ENCODE results near the gene HOXD13.

HOXD13 gene

GRCh38 chr2:176117162-176117822 is 24.8 kb downstream of the HOXD13 start:
- peaks cover 14 to 100% of the 10 kb centered on the region in 2 donors for H3K27me3 ChIP-seq
- TF ChIP-seq, protein P1, sequence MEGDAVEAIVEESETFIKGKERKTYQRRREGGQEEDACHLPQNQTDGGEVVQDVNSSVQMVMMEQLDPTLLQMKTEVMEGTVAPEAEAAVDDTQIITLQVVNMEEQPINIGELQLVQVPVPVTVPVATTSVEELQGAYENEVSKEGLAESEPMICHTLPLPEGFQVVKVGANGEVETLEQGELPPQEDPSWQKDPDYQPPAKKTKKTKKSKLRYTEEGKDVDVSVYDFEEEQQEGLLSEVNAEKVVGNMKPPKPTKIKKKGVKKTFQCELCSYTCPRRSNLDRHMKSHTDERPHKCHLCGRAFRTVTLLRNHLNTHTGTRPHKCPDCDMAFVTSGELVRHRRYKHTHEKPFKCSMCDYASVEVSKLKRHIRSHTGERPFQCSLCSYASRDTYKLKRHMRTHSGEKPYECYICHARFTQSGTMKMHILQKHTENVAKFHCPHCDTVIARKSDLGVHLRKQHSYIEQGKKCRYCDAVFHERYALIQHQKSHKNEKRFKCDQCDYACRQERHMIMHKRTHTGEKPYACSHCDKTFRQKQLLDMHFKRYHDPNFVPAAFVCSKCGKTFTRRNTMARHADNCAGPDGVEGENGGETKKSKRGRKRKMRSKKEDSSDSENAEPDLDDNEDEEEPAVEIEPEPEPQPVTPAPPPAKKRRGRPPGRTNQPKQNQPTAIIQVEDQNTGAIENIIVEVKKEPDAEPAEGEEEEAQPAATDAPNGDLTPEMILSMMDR (IDR thresholded peaks at IDR 0.05) = no peak
- no peak overlapping the region for H3K27ac ChIP-seq
- H3K9me3 ChIP-seq = no peaks in the 10 kb centered on the region
- no peaks in the 10 kb centered on the region for H3K36me3 ChIP-seq
- intact Hi-C loops (cut with DNase I; ENCODE audit: low total_unique reads) = loop anchor here (10.0 kb wide), 1 partner anchor 1028 kb away; no protein-coding TSS in a partner anchor
- H3K4me3 ChIP-seq = no peak overlapping the region
- DNase-seq = no peak
- peaks cover 0 to 18% (median 13%) of the 10 kb centered on the region in 4 donors for H3K4me1 ChIP-seq

DNA sequence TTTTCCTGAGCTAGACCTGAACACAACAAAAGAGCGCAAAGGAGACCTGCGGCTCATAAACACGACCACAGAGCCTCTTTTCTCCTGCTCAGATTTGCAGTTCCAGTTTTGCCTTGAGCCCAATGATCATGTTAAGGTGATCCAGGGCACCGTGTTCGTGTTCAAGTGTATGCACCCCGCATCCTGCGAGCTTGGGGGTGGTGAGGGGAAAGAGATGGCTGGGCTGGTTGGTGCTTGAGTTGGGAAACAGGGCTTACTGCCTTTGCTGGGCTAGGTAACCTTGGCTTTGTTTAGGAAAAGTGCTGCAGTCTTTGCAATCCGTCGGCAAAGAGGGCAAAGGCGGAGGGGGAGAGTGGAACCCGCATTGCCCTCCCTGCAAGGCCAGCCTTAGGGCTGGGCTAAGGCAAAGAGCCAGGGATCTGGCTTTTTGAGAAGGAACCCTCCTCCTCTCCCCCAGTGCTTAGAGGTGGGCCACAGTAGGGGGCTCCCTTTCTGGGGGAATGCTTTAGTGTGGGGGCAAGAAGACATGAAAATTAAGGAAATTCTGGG is 25.4 kb downstream of the HOXD13 start:
- intact Hi-C loops (cut with DNase I; ENCODE audit: low total_unique reads) = loop anchor here (10.0 kb wide), 1 partner anchor 1027 kb away; no protein-coding TSS in a partner anchor

GRCh38 chr2:176118601-176119339 is 26.2 kb downstream of the HOXD13 start:
- Histone ChIP-seq H3K27ac (no peak overlapping the region), H3K36me3 (no peaks in the 10 kb centered on the region), H3K4me3 (no peak overlapping the region), H3K4me1 (peaks cover 0 to 31% (median 26%) of the 10 kb centered on the region in 4 donors), H3K27me3 (peaks cover 14 to 100% of the 10 kb centered on the region in 2 donors), H3K9me3 (no peaks in the 10 kb centered on the region)
- DNase-seq = no peak
- TF ChIP-seq, protein P1 (IDR thresholded peaks at IDR 0.05) = peak in 1 of 2 experiments; percentile 13
- intact Hi-C loops (cut with DNase I; ENCODE audit: low total_unique reads) = loop anchor here (10.0 kb wide), 1 partner anchor 1026 kb away; no protein-coding TSS in a partner anchor

More for the DNA sequence above, 25.4 kb downstream of the HOXD13 start:
- no peak overlapping the region for H3K4me3 ChIP-seq
- H3K4me1 ChIP-seq = peaks cover 0 to 24% (median 19%) of the 10 kb centered on the region in 4 donors
- no peaks in the 10 kb centered on the region for H3K9me3 ChIP-seq
- TF ChIP-seq, protein P1 (IDR thresholded peaks at IDR 0.05) = no peak
- DNase-seq = no peak
- H3K36me3 ChIP-seq = no peaks in the 10 kb centered on the region
- H3K27me3 ChIP-seq = peaks cover 14 to 100% of the 10 kb centered on the region in 2 donors
- H3K27ac ChIP-seq = no peak overlapping the region

DNA sequence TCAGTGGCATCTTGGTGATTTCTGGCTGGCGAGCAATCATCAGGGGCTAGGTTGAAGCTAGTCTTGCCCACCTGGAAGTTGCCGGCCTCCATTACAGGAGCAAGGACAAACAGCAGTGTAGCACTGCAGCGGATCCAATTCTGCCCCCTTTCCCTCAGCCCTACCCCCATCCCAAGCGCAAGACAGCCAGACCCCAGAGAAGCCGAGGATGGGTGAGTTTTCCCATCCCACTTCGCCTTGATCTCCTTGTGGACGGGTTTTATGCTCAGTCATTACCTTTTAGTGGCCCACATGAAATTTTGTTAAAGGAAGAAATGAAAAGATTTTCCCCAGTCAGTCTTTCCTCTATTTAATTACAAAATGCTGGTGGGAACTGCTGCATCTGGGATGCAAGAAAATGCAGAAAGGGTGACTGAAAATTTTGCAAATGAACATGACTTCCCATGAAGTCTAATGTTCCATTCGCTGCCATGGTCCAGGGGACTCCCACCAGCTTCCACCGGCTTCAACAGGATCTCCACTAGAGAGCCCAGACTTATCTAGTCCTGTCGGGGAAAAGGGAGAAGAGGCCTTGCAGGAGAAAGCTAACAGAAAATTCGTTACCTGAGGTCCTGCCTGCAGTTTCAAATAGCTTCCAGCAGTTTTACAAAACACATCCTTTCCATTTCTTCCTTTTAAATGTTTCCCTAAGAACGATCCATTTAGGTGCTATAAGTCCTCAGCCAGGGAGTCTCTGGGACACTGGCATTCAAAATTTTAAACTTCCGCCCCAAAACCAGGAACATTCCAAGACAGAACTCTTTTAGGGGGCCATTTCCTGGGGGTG is 28.1 kb downstream of the HOXD13 start:
- Histone ChIP-seq H3K36me3 (no peaks in the 10 kb centered on the region), H3K4me3 (no peak overlapping the region), H3K4me1 (peaks cover 0 to 31% (median 26%) of the 10 kb centered on the region in 4 donors), H3K27me3 (peaks cover 14 to 99% of the 10 kb centered on the region in 2 donors), H3K27ac (no peak overlapping the region), H3K9me3 (no peaks in the 10 kb centered on the region)
- TF ChIP-seq, protein P1 (IDR thresholded peaks at IDR 0.05) = no peak
- intact Hi-C loops (cut with DNase I; ENCODE audit: low total_unique reads) = no loop called here
- no peak for DNase-seq
